GM23338 (cell line): ENCODE data around the gene KIF22. TPM values are rescaled to one million over a fixed set of nuclear protein-coding genes. Genes with fewer than 3 reads are reported as not detected.
A peak's percentile ranks its signal among the peaks of the same experiment; 100 is the strongest.

Experiments used
- ATAC-seq: fragments of 200-7000 bp; cut with Tn5 transposase; 3 replicates; pipeline ENCODE4 v1.9.1; 2020
- DNase-seq: peaks from one replicate; pipeline ENCODE4 v3.0.0-alpha.2; 2015; ENCODE audit warnings: low spot score
- H2AFZ ChIP-seq: fragments of 200-600 bp; sonication (generic); 2 replicates; pipeline ENCODE4 v1.8.0; 2016; ENCODE audit warnings: antibody characterized with exemption, mild to moderate bottlenecking, moderate library complexity
- H3F3A ChIP-seq: fragments of 200-600 bp; sonication (generic); replicated peaks from 2 replicates; pipeline ENCODE4 v1.8.0; 2017; ENCODE audit warnings: antibody characterized with exemption, mixed run types, low read depth
- H3K27ac ChIP-seq: fragments of 200-600 bp; sonication (generic); 2 replicates; pipeline ENCODE4 v1.6.1; 2016; ENCODE audit warnings: low read depth
- H3K27me3 ChIP-seq: fragments of 200-600 bp; sonication (generic); 2 replicates; pipeline ENCODE4 v1.8.0; 2016; ENCODE audit warnings: mild to moderate bottlenecking, mixed run types, moderate library complexity; ENCODE audit not compliant: insufficient read depth
- H3K36me3 ChIP-seq: fragments of 200-600 bp; sonication (generic); 2 replicates; pipeline ENCODE4 v1.8.0; 2016; ENCODE audit warnings: mild to moderate bottlenecking; ENCODE audit not compliant: insufficient read depth
- H3K4me1 ChIP-seq: fragments of 200-600 bp; sonication (generic); 2 replicates; pipeline ENCODE4 v1.8.0; 2016; ENCODE audit warnings: mild to moderate bottlenecking, moderate library complexity; ENCODE audit not compliant: insufficient read depth
- H3K4me2 ChIP-seq: fragments of 200-600 bp; sonication (generic); 2 replicates; pipeline ENCODE4 v1.7.1; 2017; ENCODE audit warnings: mixed run types
- H3K4me3 ChIP-seq: fragments of 200-600 bp; sonication (generic); 2 replicates; pipeline ENCODE4 v1.6.1; 2016; ENCODE audit warnings: mixed run types
- H3K79me2 ChIP-seq: fragments of 200-600 bp; sonication (generic); replicated peaks from 2 replicates; pipeline ENCODE4 v1.8.0; 2017; ENCODE audit warnings: mild to moderate bottlenecking; ENCODE audit not compliant: insufficient read depth
- H3K9me2 ChIP-seq: fragments of 200-600 bp; sonication (generic); 2 replicates; pipeline ENCODE4 v1.8.0; 2017; ENCODE audit not compliant: insufficient read depth
- H4K20me1 ChIP-seq: fragments of 200-600 bp; sonication (generic); replicated peaks from 2 replicates; pipeline ENCODE4 v1.8.0; 2017; ENCODE audit warnings: mild to moderate bottlenecking; ENCODE audit not compliant: insufficient read depth
- H3K27ac Mint-ChIP-seq: 2 replicates; pipeline ENCODE4 v1.8.0; 2020; ENCODE audit warnings: inconsistent platforms, mild to moderate bottlenecking, moderate library complexity, mixed read lengths
- H3K27me3 Mint-ChIP-seq: 3 replicates; pipeline ENCODE4 v1.8.0; 2022; ENCODE audit warnings: low read depth, mild to moderate bottlenecking, moderate library complexity, mixed read lengths, inconsistent platforms; ENCODE audit not compliant: insufficient read depth, poor library complexity
- H3K36me3 Mint-ChIP-seq: 3 replicates; pipeline ENCODE4 v1.8.0; 2021; ENCODE audit warnings: low read depth, mild to moderate bottlenecking, inconsistent platforms, moderate library complexity, mixed read lengths
- H3K4me1 Mint-ChIP-seq: 3 replicates; pipeline ENCODE4 v1.8.0; 2020; ENCODE audit warnings: mild to moderate bottlenecking, inconsistent platforms, mixed read lengths
- H3K4me3 Mint-ChIP-seq: 3 replicates; pipeline ENCODE4 v1.8.0; 2021; ENCODE audit warnings: moderate library complexity, mild to moderate bottlenecking, inconsistent platforms, mixed read lengths
- H3K9me3 Mint-ChIP-seq: 3 replicates; pipeline ENCODE4 v1.8.0; 2020; ENCODE audit warnings: moderate library complexity, mild to moderate bottlenecking, inconsistent platforms, mixed read lengths
- CREB1 ChIP-seq: fragments of 250-450 bp; sonication (Bioruptor Pico); IDR thresholded peaks from 2 replicates; pipeline ENCODE4 v1.5.0; 2020; ENCODE audit warnings: low read depth, mild to moderate bottlenecking, moderate library complexity
- CTCF ChIP-seq, 2 experiments: fragments of 200-600 bp in 1 of 2; sonication (generic) in 1 of 2; conservative IDR thresholded peaks; 2 replicates each; pipeline versions ENCODE4 v1.5.1 to v1.6.1; 2016 to 2017; ENCODE audit warnings: antibody characterized with exemption in 2 of 2, low read depth in 2 of 2, mild to moderate bottlenecking in 2 of 2, moderate library complexity in 1 of 2
- EZH2 ChIP-seq: fragments of 200-600 bp; sonication (generic); IDR thresholded peaks from one replicate; pipeline ENCODE4 v1.8.0; 2017; ENCODE audit warnings: antibody characterized with exemption, mild to moderate bottlenecking, low read depth; ENCODE audit not compliant: unreplicated experiment
- EZH2phosphoT487 ChIP-seq: fragments of 200-600 bp; sonication (generic); IDR thresholded peaks from one replicate; pipeline ENCODE4 v1.8.1; 2018; ENCODE audit warnings: antibody characterized with exemption; ENCODE audit not compliant: unreplicated experiment
- JUNB ChIP-seq: IDR thresholded peaks from one replicate; pipeline ENCODE4 v1.6.1; 2016; ENCODE audit warnings: antibody characterized with exemption; ENCODE audit not compliant: unreplicated experiment
- NANOG ChIP-seq: IDR thresholded peaks from 2 replicates; pipeline ENCODE4 v1.6.1; 2016; ENCODE audit warnings: antibody characterized with exemption, borderline replicate concordance
- POLR2AphosphoS5 ChIP-seq: IDR thresholded peaks from 2 replicates; pipeline ENCODE4 v1.6.1; 2016; ENCODE audit warnings: antibody characterized with exemption, low read depth
- STAT1 ChIP-seq: IDR thresholded peaks from one replicate; pipeline ENCODE4 v1.6.1; 2016; ENCODE audit warnings: antibody characterized with exemption; ENCODE audit not compliant: unreplicated experiment
- ZNF114 ChIP-seq: fragments of 250-450 bp; sonication (Bioruptor Pico); IDR thresholded peaks from 2 replicates; pipeline ENCODE4 v1.5.0; 2020; ENCODE audit warnings: mild to moderate bottlenecking, moderate library complexity
- ZNF331 ChIP-seq: fragments of 250-450 bp; sonication (Bioruptor Pico); IDR thresholded peaks from 2 replicates; pipeline ENCODE4 v1.5.0; 2020; ENCODE audit warnings: low read depth, mild to moderate bottlenecking, moderate library complexity
- polyA plus RNA-seq: library from polyadenylated mRNA; unstranded; fragments of >200 nt; fragmentation: Nextera tagmentation; extraction: Ambion mirVana; gene quantifications from 2 replicates; pipeline ENCODE4 v1.2.1, GENCODE V29; 2016
- total RNA-seq: library from RNA; depleted of rRNA; stranded (reverse); fragments of >200 nt; shearing (Covaris generic); gene quantifications from 2 replicates; pipeline ENCODE4 v1.2.3, GENCODE V29; 2014
- TF ChIP-seq, protein P1 (sequence below): IDR thresholded peaks from 2 replicates; pipeline ENCODE4 v1.6.1; 2016; ENCODE audit warnings: antibody characterized with exemption
- TF ChIP-seq, protein P2 (sequence below): fragments of 250-450 bp; sonication (Bioruptor Pico); IDR thresholded peaks from 2 replicates; pipeline ENCODE4 v1.5.0; 2020; ENCODE audit warnings: mild to moderate bottlenecking, moderate library complexity
- TF ChIP-seq, protein P3 (sequence below): IDR thresholded peaks from one replicate; pipeline ENCODE4 v1.6.1; 2018; ENCODE audit warnings: antibody characterized with exemption; ENCODE audit not compliant: unreplicated experiment

Gene KIF22
- total and polyA plus RNA-seq, 2 experiments from 2014 or later = 110 to 192 TPM

DNA sequence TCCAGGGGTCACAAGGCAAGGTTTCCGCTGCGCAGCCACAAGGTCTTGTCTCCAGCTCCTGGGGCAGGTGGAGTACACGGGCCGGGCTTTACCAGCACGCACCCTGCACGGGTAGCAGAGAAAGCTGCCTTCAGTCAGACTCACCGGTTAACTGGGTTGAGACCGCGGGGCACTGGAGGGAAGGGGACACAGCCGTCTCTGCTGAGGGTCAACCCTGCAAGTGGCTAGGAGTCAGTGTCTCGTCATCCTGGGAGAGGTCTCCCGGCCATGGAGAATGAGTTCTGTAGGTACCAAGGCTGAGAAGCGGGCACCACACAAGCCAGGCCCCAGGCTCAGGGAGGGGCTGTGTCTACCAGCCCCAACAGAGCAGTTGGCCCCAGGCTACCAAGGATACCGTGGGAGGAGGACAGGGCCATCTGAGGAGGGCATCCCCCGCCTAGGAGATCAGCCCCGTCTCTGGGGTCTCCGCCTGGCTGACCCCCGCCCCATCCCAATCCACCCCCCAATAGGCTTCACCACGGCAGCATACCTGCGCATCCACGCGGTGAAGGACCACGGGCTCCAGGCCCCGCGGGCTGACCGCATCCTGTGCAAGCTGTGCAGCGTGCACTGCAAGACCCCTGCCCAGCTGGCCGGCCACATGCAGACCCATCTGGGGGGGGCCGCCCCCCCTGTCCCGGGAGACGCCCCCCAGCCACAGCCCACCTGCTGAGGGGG, 18.6 kb downstream of the KIF22 start:
- peak overlapping the region; percentile 88 for H3K27ac ChIP-seq
- peaks cover 9% of the 10 kb centered on the region; the same call in 1 of the 2 replicates for H3K36me3 ChIP-seq
- H3F3A ChIP-seq = peaks cover 41% of the 10 kb centered on the region
- ATAC-seq = no peak
- no peaks in the 10 kb centered on the region for H3K27me3 ChIP-seq
- peak overlapping the region; percentile 97 for H3K4me2 ChIP-seq
- Mint-ChIP-seq H3K9me3 (peaks cover 3% of the 10 kb centered on the region), H3K27me3 (peaks cover 42% of the 10 kb centered on the region), H3K4me1 (peaks cover 50% of the 10 kb centered on the region), H3K4me3 (peak overlapping the region; percentile 86), H3K27ac (peak overlapping the region; percentile 79; the same call in 1 of the 2 replicates), H3K36me3 (peaks cover 37% of the 10 kb centered on the region)
- H2AFZ ChIP-seq = no peak overlapping the region
- no peak for DNase-seq
- H4K20me1 ChIP-seq = peaks cover 13% of the 10 kb centered on the region; the same call in 1 of the 2 replicates
- H3K4me1 ChIP-seq = peaks cover 53% of the 10 kb centered on the region
- H3K79me2 ChIP-seq = peaks cover 28% of the 10 kb centered on the region
- H3K4me3 ChIP-seq = peak overlapping the region; percentile 87; the same call in 1 of the 2 replicates
- no peak for TF ChIP-seq POLR2AphosphoS5
- TF ChIP-seq, protein P1, sequence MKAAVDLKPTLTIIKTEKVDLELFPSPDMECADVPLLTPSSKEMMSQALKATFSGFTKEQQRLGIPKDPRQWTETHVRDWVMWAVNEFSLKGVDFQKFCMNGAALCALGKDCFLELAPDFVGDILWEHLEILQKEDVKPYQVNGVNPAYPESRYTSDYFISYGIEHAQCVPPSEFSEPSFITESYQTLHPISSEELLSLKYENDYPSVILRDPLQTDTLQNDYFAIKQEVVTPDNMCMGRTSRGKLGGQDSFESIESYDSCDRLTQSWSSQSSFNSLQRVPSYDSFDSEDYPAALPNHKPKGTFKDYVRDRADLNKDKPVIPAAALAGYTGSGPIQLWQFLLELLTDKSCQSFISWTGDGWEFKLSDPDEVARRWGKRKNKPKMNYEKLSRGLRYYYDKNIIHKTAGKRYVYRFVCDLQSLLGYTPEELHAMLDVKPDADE = no peak
- TF ChIP-seq CREB1 (CRISPR knock-in tag) = no peak
- no peak for TF ChIP-seq ZNF114 (CRISPR knock-in tag)
- TF ChIP-seq EZH2phosphoT487 = no peak
- TF ChIP-seq ZNF331 = no peak
- TF ChIP-seq EZH2 = no peak
- TF ChIP-seq, protein P2, sequence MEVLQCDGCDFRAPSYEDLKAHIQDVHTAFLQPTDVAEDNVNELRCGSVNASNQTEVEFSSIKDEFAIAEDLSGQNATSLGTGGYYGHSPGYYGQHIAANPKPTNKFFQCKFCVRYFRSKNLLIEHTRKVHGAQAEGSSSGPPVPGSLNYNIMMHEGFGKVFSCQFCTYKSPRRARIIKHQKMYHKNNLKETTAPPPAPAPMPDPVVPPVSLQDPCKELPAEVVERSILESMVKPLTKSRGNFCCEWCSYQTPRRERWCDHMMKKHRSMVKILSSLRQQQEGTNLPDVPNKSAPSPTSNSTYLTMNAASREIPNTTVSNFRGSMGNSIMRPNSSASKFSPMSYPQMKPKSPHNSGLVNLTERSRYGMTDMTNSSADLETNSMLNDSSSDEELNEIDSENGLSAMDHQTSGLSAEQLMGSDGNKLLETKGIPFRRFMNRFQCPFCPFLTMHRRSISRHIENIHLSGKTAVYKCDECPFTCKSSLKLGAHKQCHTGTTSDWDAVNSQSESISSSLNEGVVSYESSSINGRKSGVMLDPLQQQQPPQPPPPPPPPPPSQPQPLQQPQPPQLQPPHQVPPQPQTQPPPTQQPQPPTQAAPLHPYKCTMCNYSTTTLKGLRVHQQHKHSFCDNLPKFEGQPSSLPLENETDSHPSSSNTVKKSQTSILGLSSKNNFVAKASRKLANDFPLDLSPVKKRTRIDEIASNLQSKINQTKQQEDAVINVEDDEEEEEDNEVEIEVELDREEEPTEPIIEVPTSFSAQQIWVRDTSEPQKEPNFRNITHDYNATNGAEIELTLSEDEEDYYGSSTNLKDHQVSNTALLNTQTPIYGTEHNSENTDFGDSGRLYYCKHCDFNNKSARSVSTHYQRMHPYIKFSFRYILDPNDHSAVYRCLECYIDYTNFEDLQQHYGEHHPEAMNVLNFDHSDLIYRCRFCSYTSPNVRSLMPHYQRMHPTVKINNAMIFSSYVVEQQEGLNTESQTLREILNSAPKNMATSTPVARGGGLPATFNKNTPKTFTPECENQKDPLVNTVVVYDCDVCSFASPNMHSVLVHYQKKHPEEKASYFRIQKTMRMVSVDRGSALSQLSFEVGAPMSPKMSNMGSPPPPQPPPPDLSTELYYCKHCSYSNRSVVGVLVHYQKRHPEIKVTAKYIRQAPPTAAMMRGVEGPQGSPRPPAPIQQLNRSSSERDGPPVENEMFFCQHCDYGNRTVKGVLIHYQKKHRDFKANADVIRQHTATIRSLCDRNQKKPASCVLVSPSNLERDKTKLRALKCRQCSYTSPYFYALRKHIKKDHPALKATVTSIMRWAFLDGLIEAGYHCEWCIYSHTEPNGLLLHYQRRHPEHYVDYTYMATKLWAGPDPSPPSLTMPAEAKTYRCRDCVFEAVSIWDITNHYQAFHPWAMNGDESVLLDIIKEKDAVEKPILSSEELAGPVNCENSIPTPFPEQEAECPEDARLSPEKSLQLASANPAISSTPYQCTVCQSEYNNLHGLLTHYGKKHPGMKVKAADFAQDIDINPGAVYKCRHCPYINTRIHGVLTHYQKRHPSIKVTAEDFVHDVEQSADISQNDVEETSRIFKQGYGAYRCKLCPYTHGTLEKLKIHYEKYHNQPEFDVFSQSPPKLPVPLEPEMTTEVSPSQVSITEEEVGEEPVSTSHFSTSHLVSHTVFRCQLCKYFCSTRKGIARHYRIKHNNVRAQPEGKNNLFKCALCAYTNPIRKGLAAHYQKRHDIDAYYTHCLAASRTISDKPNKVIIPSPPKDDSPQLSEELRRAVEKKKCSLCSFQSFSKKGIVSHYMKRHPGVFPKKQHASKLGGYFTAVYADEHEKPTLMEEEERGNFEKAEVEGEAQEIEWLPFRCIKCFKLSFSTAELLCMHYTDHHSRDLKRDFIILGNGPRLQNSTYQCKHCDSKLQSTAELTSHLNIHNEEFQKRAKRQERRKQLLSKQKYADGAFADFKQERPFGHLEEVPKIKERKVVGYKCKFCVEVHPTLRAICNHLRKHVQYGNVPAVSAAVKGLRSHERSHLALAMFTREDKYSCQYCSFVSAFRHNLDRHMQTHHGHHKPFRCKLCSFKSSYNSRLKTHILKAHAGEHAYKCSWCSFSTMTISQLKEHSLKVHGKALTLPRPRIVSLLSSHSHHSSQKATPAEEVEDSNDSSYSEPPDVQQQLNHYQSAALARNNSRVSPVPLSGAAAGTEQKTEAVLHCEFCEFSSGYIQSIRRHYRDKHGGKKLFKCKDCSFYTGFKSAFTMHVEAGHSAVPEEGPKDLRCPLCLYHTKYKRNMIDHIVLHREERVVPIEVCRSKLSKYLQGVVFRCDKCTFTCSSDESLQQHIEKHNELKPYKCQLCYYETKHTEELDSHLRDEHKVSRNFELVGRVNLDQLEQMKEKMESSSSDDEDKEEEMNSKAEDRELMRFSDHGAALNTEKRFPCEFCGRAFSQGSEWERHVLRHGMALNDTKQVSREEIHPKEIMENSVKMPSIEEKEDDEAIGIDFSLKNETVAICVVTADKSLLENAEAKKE (CRISPR knock-in tag) = no peak
- TF ChIP-seq STAT1 = no peak
- no peak for TF ChIP-seq CTCF (conservative IDR thresholded peaks at IDR 0.05; ENCODE audit: low read depth in 2 of 2)
- no peak for TF ChIP-seq NANOG
- TF ChIP-seq JUNB = no peak
- TF ChIP-seq, protein P3, sequence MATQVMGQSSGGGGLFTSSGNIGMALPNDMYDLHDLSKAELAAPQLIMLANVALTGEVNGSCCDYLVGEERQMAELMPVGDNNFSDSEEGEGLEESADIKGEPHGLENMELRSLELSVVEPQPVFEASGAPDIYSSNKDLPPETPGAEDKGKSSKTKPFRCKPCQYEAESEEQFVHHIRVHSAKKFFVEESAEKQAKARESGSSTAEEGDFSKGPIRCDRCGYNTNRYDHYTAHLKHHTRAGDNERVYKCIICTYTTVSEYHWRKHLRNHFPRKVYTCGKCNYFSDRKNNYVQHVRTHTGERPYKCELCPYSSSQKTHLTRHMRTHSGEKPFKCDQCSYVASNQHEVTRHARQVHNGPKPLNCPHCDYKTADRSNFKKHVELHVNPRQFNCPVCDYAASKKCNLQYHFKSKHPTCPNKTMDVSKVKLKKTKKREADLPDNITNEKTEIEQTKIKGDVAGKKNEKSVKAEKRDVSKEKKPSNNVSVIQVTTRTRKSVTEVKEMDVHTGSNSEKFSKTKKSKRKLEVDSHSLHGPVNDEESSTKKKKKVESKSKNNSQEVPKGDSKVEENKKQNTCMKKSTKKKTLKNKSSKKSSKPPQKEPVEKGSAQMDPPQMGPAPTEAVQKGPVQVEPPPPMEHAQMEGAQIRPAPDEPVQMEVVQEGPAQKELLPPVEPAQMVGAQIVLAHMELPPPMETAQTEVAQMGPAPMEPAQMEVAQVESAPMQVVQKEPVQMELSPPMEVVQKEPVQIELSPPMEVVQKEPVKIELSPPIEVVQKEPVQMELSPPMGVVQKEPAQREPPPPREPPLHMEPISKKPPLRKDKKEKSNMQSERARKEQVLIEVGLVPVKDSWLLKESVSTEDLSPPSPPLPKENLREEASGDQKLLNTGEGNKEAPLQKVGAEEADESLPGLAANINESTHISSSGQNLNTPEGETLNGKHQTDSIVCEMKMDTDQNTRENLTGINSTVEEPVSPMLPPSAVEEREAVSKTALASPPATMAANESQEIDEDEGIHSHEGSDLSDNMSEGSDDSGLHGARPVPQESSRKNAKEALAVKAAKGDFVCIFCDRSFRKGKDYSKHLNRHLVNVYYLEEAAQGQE = no peak
- no peaks in the 10 kb centered on the region for H3K9me2 ChIP-seq
